Measurements from ENCODE around the gene FAAP20.

- no peak for TF ChIP-seq RFX5 (IDR thresholded peaks at IDR 0.05; ENCODE audit: borderline replicate concordance, low read depth, low read length)
- no peak for TF ChIP-seq EZH2 (IDR thresholded peaks at IDR 0.05; ENCODE audit: low read depth, low read length, severe bottlenecking)
- no peak for TF ChIP-seq MAFK (IDR thresholded peaks at IDR 0.05; ENCODE audit: low read depth, low read length)
- TF ChIP-seq TAF1 (IDR thresholded peaks at IDR 0.05; ENCODE audit: low read depth, low read length) = no peak
- TF ChIP-seq CTCF (IDR thresholded peaks at IDR 0.05; ENCODE audit: control extremely low read depth in 1 of 3, insufficient read depth in 1 of 3, low read depth in 1 of 3, low read length in 3 of 3) = no peak
- no peak for TF ChIP-seq SIN3A (conservative IDR thresholded peaks at IDR 0.05 in 1 of 2, IDR thresholded peaks at IDR 0.05 in 1 of 2; ENCODE audit: low read depth in 1 of 2, low read length in 2 of 2)
- no peak for TF ChIP-seq NRF1 (IDR thresholded peaks at IDR 0.05; ENCODE audit: low read depth, low read length)
- TF ChIP-seq SP4 (IDR thresholded peaks at IDR 0.05; ENCODE audit: low read length) = no peak
- TF ChIP-seq JUN (IDR thresholded peaks at IDR 0.05; ENCODE audit: low read depth, low read length) = no peak
- no peak for TF ChIP-seq MAX (IDR thresholded peaks at IDR 0.05)
Measured at GRCh38 chr1:2168535-2168934, 26.0 kb downstream of the FAAP20 start.

All from H1 (cell line).